Tibial nerve (tissue), 4 donors: Measurements from ENCODE around the gene IMP3. TPM values are rescaled to one million over a fixed set of nuclear protein-coding genes. Genes with fewer than 3 reads are reported as not detected.
A peak's percentile ranks its signal among the peaks of the same experiment; 100 is the strongest.

Experiments
- DNase-seq, 2 donors: peaks; one replicate each; pipeline ENCODE4 v3.0.0-alpha.2; 2019; ENCODE audit warnings: low spot score in 2 of 2
- H3K27ac ChIP-seq, 4 donors: fragments of 200-600 bp; sonication (generic) in 3 of 4; one replicate each; pipeline ENCODE4 v1.5.1; 2017 to 2019; ENCODE audit warnings: mild to moderate bottlenecking in 1 of 4
- H3K27me3 ChIP-seq, 2 donors: fragments of 200-600 bp; sonication (generic) in 1 of 2; one replicate each; pipeline versions ENCODE4 v1.5.1 to v1.6.0; 2017 to 2019
- H3K36me3 ChIP-seq, 3 donors: fragments of 200-600 bp; sonication (generic); one replicate each; pipeline ENCODE4 v1.5.1; 2018 to 2019
- H3K4me1 ChIP-seq, 4 donors: fragments of 200-600 bp; sonication (generic) in 3 of 4; one replicate each; pipeline ENCODE4 v1.5.1; 2017 to 2019
- H3K4me3 ChIP-seq, 4 donors: fragments of 200-600 bp; sonication (generic) in 3 of 4; one replicate each; pipeline ENCODE4 v1.5.1; 2017 to 2019; ENCODE audit warnings: mild to moderate bottlenecking in 1 of 4, moderate library complexity in 1 of 4
- H3K9me3 ChIP-seq, 4 donors: fragments of 200-600 bp; sonication (generic) in 3 of 4; one replicate each; pipeline ENCODE4 v1.5.1; 2017 to 2019
- EP300 ChIP-seq, 2 donors: sonication (generic); formaldehyde crosslinking; IDR thresholded peaks; one replicate each; pipeline ENCODE4 v1.6.1; 2017; ENCODE audit warnings: antibody characterized with exemption in 2 of 2, mild to moderate bottlenecking in 1 of 2
- POLR2A ChIP-seq, 2 donors: fragments of 450-650 bp; IDR thresholded peaks; one replicate each; pipeline ENCODE4 v1.6.1; 2017; ENCODE audit warnings: antibody characterized with exemption in 2 of 2, mild to moderate bottlenecking in 2 of 2, moderate library complexity in 2 of 2
- WGBS, 2 donors: methylation state at CpG; one replicate each; pipeline ENCODE4 v1.1.5; 2018; 5-methylcytosine and 5-hydroxymethylcytosine counted together
- total RNA-seq, 4 donors: library from RNA; depleted of rRNA; stranded (reverse); fragments of >200 nt; gene quantifications; one replicate each; pipeline ENCODE4 v1.1.0, GENCODE V29; 2016
- TF ChIP-seq, protein P1 (sequence below), 5 experiments: fragments of 200-600 bp in 3 of 5; fragments of 450-650 bp in 2 of 5; sonication (generic) in 3 of 5; IDR thresholded peaks; one replicate each; pipeline ENCODE4 v1.5.1; 2016 to 2019; ENCODE audit warnings: antibody characterized with exemption in 5 of 5, mild to moderate bottlenecking in 3 of 5, moderate library complexity in 2 of 5

The IMP3 gene
- total RNA-seq, 4 donors from 2014 or later: 163 to 179 (median 170) TPM

DNA sequence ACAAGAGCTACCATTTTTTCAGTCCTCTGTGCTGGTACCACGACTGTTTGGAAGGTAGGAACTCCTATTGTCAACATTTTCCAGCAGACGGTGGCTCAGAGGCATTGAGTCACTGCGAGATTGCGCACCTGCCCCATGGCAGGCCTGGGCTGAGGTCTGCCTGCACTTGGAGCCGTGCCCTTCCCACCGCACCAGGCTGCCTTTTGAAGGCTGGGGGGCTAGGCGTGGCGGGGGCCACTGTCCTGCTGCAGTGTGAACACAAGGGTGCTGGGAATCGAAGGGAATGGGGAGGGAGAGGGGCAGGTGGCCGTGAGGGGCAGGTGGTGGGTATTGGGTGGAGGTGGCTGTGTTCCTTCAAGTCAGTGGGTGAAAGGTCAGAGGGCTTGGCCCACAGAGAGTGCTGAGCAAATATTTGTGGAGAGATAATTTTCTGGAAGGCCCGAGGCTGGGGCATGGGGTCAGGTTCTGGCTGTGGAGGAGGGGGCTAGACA lies 24.0 kb upstream of the IMP3 start:
- Histone ChIP-seq H3K9me3 (no peaks in the 10 kb centered on the region), H3K27me3 (no peaks in the 10 kb centered on the region), H3K4me3 (no peak overlapping the region), H3K4me1 (peaks cover 0 to 69% (median 43%) of the 10 kb centered on the region in 4 donors), H3K27ac (peak overlapping the region in 2 of 4 donors; percentile 94 to 97), H3K36me3 (peaks cover 0 to 12% (median 0%) of the 10 kb centered on the region in 3 donors)
- no peak for TF ChIP-seq POLR2A (IDR thresholded peaks at IDR 0.05)
- TF ChIP-seq, protein P1, sequence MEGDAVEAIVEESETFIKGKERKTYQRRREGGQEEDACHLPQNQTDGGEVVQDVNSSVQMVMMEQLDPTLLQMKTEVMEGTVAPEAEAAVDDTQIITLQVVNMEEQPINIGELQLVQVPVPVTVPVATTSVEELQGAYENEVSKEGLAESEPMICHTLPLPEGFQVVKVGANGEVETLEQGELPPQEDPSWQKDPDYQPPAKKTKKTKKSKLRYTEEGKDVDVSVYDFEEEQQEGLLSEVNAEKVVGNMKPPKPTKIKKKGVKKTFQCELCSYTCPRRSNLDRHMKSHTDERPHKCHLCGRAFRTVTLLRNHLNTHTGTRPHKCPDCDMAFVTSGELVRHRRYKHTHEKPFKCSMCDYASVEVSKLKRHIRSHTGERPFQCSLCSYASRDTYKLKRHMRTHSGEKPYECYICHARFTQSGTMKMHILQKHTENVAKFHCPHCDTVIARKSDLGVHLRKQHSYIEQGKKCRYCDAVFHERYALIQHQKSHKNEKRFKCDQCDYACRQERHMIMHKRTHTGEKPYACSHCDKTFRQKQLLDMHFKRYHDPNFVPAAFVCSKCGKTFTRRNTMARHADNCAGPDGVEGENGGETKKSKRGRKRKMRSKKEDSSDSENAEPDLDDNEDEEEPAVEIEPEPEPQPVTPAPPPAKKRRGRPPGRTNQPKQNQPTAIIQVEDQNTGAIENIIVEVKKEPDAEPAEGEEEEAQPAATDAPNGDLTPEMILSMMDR (IDR thresholded peaks at IDR 0.05): no peak
- TF ChIP-seq EP300 (IDR thresholded peaks at IDR 0.05): no peak
- DNase-seq: no peak
- 77 to 78% methylated on average over 11 of the region's 11 CpGs for WGBS, 2 donors

DNA sequence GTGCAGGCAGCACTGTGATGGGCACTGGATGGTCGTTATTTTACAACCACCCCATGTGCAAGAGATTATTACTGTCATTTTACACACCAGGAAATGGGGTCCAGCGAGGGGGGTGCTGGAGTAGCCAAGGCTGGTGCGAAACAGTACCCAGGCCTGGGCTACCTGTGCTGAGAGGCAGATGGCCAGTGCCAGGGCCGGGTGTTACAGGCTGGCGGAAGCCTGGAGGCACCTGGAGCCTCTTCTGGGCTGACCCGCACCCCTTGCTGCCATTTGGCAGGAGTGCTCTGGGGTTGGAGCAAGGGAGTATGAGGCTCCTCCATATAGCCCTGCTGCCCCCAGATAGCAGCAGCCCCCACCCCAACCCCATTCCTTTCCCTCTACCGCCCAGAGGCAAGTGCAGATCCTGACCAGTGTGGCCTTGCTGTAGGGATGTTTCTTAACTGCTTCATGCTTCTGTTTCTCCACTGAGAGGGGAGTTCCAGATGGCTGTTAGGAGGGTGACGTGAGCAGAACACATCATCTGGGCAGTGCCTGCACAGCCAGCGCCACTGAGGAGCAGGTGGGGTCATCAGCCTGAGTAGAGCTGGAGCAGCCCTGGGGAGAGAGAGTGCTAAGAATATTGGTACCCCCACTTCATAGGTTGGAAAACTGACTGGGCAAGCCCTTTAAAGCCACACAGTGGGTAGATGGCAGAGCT lies 22.9 kb upstream of the IMP3 start:
- peak overlapping the region; percentile 63 to 97 (median 86) for H3K27ac ChIP-seq
- TF ChIP-seq, protein P1 (IDR thresholded peaks at IDR 0.05): no peak
- TF ChIP-seq EP300 (IDR thresholded peaks at IDR 0.05) (no peak), POLR2A (IDR thresholded peaks at IDR 0.05) (no peak)
- WGBS, 2 donors: 86 to 92% methylated on average over 9 of the region's 9 CpGs

DNA sequence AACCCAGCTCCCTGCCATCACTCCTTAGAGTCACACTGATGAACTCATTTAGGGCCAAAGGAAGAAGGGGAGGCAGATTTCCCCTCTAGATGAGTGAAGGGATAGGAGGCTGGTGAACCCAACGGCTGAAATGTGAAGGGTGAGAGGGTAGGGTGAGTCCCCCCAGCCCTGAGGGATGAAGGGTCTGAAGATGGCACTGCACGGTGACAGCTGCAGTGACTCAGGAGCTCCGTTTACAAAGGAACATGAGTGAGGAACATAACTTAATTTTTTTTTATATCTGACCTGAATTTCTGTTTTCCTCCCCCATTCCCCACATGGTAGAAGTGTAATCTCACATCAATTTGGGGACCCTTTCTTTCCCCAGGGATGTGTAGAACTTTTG lies 21.7 kb upstream of the IMP3 start:
- H3K4me1 ChIP-seq: peaks cover 0 to 69% (median 36%) of the 10 kb centered on the region in 4 donors

More for the DNA sequence above, 22.9 kb upstream of the IMP3 start:
- Histone ChIP-seq H3K9me3 (no peaks in the 10 kb centered on the region), H3K36me3 (peaks cover 0 to 22% (median 0%) of the 10 kb centered on the region in 3 donors), H3K4me1 (peaks cover 0 to 75% (median 46%) of the 10 kb centered on the region in 4 donors), H3K27me3 (no peaks in the 10 kb centered on the region), H3K4me3 (no peak overlapping the region)
- no peak for DNase-seq

DNA sequence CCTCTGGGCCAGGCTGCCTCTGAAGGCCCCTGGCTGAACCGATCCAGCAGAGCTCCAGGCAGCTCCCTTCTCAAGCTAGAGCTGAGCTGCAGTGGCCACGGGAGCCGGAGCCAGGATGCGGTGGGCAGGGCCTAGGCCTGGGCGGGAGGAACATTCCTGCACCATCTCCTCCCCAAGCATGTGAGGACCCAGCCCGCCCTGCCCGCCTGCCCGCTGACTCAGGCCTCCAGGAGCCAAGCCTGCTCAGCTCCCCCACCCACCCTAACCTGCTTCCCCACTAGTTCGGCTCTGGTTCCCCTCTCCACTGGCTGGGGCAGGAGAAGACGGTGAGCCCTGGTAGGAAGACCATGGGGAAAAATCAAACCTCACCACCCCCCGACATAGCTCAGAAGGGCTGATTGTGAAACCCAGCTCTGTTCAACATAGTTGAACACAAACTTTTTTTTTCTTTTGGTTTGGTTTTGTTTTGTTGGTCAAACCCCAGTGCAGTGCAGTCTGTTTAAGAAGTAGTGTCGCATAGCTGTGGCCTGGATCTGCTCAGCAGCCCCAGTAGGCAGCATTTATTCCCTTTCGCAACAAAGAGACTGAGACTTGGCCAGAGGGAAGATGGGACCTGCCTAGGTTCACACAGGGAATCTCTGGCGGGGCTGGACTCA lies 21.2 kb upstream of the IMP3 start:
- 33 to 45% methylated on average over 7 to 10 of the region's 14 CpGs for WGBS, 2 donors
- DNase-seq: peak; percentile 78 to 79
- H3K27ac ChIP-seq: peak overlapping the region; percentile 63 to 97 (median 86)
- TF ChIP-seq, protein P1 (IDR thresholded peaks at IDR 0.05): no peak
- TF ChIP-seq POLR2A (IDR thresholded peaks at IDR 0.05) (peak in 1 of 2 donors; percentile 71), EP300 (IDR thresholded peaks at IDR 0.05) (peak; percentile 64 to 83)
- peaks cover 0 to 40% (median 5%) of the 10 kb centered on the region in 3 donors for H3K36me3 ChIP-seq
- H3K9me3 ChIP-seq: no peaks in the 10 kb centered on the region
- H3K27me3 ChIP-seq: no peaks in the 10 kb centered on the region
- peaks cover 0 to 66% (median 31%) of the 10 kb centered on the region in 4 donors for H3K4me1 ChIP-seq
- H3K4me3 ChIP-seq: peak overlapping the region in 2 of 4 donors; percentile 12 to 20

More for the DNA sequence above, 21.7 kb upstream of the IMP3 start:
- Histone ChIP-seq H3K9me3 (no peaks in the 10 kb centered on the region), H3K4me3 (no peak overlapping the region), H3K36me3 (peaks cover 0 to 35% (median 5%) of the 10 kb centered on the region in 3 donors), H3K27me3 (no peaks in the 10 kb centered on the region), H3K27ac (peak overlapping the region; percentile 63 to 97 (median 86))
- WGBS, 2 donors: 57 to 65% methylated on average over 3 of the region's 3 CpGs
- TF ChIP-seq, protein P1 (IDR thresholded peaks at IDR 0.05): no peak
- TF ChIP-seq POLR2A (IDR thresholded peaks at IDR 0.05): no peak
- TF ChIP-seq EP300 (IDR thresholded peaks at IDR 0.05): no peak
- DNase-seq: no peak
